Stimulated activated CD4-positive, alpha-beta T cell treated with anti-CD3 and anti-CD28 coated beads, Interleukin-1b, Interleukin-23, amount 100 ng/mL, for 24 hours (primary cell): ENCODE data around the gene KRTAP4-5.
"Not testable (repeated sequence)": the region's sequence is repeated elsewhere in the genome, so short reads cannot be mapped to it uniquely, and the experiment has no call there.

Experiments
- DNase-seq, 4 experiments: peaks; one replicate each; pipeline ENCODE4 v3.0.0-alpha.2; 2020; ENCODE audit warnings: low read depth in 4 of 4, low spot score in 1 of 4

KRTAP4-5 gene

GRCh38 chr17:41149652-41149985 lies at the start of gene KRTAP4-5:
Gene KRTAP4-5 (minus strand): TSS chr17:41149825. CDS start chr17:41149767, 58 bp downstream.
- DNase-seq, result no peak

DNA sequence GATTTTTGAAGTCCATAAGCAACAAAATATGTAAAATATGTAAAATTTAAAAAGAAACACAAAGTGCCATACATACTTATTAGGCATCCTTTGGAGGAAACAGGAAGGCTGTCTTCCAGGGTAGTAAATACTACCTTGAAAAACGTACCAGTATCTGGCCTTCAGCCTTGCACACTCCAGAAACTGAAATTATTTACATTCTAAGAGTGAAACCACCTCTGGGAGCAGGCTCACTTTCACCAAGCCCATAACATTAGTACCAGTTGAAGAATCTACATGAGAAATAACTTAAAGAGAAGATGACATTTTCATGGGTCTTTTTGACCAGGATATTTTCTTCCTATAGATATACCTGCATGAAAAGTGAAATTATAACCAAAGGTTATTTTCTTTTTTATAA lies 46.4 kb upstream of the KRTAP4-5 start:
- no peak for DNase-seq

GRCh38 chr17:41190328-41190727 lies 40.7 kb upstream of the KRTAP4-5 start:
- DNase-seq, result no peak

GRCh38 chr17:41189837-41190318 lies 40.3 kb upstream of the KRTAP4-5 start, which contains the start of gene KRTAP9-1:
Gene KRTAP9-1 (plus strand): TSS chr17:41189887. CDS start chr17:41189887, 0 bp downstream.
- DNase-seq, result not testable (repeated sequence)

GRCh38 chr17:41186872-41187271 lies 37.2 kb upstream of the KRTAP4-5 start:
- no peak for DNase-seq

DNA sequence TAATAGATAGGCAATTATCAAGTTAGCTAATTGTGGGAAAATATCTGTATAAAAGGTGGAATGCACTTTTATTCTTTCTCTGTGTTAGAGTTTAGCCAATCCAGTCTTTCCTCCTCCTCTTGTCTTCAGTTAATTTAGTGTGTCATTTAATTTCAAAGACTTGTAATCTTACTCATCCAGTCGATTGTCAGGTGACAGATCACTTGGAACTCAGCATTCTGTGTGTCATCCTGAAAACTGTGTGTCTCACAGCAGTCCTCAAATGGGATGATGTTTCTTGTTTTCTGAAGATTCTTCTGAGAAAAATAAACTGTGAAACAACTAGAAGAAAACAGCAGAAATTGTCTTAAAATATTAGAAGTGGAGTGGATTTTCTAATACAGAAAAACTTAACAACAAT lies 35.4 kb upstream of the KRTAP4-5 start:
- no peak for DNase-seq

DNA sequence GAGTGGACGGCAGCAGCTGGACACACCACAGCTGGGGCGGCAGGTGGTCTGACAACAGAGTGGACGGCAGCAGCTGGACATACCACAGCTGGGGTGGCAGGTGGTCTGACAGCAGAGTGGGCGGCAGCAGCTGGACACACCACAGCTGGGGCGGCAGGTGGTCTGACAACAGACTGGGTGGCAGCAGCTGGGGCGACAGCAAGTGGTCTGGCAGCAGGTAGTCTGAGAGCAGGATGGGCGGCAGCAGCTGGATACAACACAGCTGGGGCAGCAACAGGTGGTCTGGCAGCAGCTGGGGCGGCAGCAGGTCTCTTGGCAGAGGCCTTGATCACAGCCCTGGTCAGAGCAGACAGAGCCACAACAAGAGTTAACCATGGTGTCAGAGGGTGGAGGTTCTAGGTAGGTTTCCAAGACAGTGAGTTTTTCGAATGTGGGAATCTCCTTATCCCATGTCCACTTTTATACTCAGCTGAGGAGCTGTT lies 34.9 kb upstream of the KRTAP4-5 start, which contains the start of gene KRTAP4-1:
Gene KRTAP4-1 (minus strand): TSS at position 432 of the 482 bp plus-strand sequence. CDS start 57 bp downstream, at position 375.
- DNase-seq, result no peak

DNA sequence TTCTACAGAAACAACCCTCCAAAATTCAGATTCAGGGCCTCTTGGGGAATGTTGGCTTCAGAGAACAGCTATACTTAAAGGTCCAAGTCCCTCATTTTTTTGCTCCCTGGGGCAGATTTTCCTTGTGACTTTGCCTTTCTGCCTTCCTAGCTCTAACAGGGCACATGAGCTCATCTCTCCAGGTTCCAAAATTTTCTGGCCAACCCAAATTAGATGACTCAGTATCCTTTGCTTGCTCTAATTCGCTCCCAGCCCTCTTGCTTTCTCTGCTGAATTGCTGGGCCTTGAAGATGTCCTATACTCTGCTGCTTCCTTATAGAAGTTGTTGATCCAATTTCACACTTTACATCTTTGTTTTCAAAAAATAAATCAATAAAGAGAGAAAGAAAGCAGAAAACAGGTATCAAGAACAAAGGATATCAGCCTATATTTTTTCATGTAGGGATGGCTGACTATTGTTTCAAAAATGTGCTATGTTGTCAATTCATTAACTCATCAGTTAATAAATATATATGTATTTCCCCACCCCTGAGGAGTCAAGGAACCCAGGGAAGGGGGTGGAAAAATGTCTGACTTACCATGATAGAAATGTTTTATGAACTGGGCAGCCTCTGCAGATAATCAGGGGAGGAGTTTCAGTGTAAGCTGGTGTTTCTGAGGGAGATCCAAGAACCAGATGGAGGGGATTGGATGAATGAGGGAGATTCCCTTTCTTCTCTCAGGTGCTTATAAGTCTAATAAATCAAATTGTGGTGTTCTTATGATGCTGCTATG lies 29.4 kb upstream of the KRTAP4-5 start:
- no peak for DNase-seq

- no peak for DNase-seq
These were observed 28.7 kb upstream of the KRTAP4-5 start for GRCh38 chr17:41178341-41178740.

DNA sequence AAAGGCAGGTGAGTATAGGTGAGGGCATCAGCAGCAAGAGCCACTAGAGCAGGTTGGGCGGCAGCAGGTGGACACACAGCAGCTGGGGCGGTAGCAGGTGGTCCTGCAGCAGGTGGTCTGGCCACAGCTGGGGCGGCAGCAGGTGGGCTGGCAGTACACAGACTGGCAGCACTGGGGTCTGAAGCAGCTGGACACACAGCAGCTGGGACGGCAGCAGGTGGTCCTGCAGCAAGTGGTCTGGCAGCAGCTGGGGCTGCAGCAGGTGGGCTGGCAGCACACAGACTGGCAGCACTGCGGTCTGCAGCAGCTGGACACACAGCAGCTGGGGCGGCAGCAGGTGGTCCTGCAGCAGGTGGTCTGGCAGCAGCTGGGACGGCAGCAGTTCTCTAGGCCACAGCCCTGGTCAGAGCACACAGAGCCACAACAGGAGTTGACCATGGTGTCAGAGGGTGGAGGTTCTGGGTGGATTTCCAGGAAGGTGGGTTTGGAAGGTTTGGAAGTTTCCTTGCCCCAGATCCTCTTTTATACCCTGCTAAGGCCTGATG lies 28.2 kb upstream of the KRTAP4-5 start, which contains the start of gene KRTAP4-2:
Gene KRTAP4-2 (minus strand): TSS at position 495 of the 545 bp plus-strand sequence. CDS start 57 bp downstream, at position 438.
- no peak for DNase-seq

DNA sequence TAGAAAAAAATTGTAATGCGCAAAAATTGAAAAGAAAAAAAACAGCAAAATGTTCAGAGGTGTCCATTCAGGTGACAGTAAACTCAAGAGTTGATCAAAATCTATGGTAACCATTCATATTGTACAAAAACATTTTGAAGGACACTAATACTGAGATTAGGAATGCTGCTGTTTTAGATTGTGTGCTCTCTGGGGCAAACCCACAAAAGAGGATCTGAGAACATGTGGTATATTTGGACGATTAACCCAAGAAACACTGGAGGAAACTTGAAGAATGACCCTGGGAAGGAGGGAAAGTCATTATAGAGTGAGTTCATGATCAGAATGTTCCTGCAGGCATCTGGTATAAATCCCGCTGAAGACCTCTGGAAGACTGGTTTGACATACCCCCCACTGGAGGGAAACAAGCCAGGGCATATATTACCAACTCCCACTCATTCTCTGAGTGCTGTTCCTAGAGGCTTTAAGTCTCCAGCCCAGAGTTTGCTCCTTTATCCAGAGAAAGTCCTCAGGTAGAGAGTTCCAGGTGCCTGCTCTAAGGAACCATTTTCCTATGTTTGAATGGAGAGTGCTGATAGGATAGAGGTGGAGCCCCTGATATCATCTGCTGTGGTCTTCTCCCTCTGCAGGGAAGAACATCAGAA lies 27.2 kb upstream of the KRTAP4-5 start:
- DNase-seq, result no peak

- no peak for DNase-seq
These were observed 22.3 kb upstream of the KRTAP4-5 start for GRCh38 chr17:41171886-41172285.

DNA sequence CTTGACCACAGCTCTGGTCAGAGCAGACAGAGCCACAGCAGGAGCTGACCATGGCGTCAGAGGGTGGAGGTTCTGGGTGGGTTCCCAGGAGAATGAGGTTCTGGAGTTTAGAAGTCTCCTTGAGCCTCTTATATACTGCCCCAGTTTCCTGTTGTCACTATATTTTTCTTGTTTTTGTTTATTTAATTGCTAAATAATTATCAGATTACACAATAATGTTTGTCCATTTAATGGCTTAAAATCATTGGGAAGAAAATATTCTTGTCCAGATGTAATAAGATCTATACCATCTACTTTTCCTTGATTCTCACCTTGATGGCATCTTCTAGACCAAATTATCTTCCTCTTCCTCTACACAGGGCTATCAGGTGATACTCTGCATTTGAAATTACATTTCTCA lies 18.5 kb upstream of the KRTAP4-5 start, which contains the start of gene KRTAP4-3:
Gene KRTAP4-3 (minus strand): TSS at position 101 of the 400 bp plus-strand sequence. CDS start 49 bp downstream, at position 52.
- no peak for DNase-seq

- DNase-seq, result no peak
These were observed 17.9 kb upstream of the KRTAP4-5 start for GRCh38 chr17:41167561-41167960.

GRCh38 chr17:41163828-41164227 lies 14.2 kb upstream of the KRTAP4-5 start:
- DNase-seq, result no peak

GRCh38 chr17:41160648-41161047 lies 11.0 kb upstream of the KRTAP4-5 start, which contains the start of gene KRTAP4-4:
Gene KRTAP4-4 (minus strand): TSS chr17:41160748. CDS start chr17:41160691, 57 bp downstream.
- no peak for DNase-seq

GRCh38 chr17:41160190-41160589 lies 10.6 kb upstream of the KRTAP4-5 start:
- not testable (repeated sequence) for DNase-seq

GRCh38 chr17:41153856-41154255 lies 4.2 kb upstream of the KRTAP4-5 start:
- no peak for DNase-seq

DNA sequence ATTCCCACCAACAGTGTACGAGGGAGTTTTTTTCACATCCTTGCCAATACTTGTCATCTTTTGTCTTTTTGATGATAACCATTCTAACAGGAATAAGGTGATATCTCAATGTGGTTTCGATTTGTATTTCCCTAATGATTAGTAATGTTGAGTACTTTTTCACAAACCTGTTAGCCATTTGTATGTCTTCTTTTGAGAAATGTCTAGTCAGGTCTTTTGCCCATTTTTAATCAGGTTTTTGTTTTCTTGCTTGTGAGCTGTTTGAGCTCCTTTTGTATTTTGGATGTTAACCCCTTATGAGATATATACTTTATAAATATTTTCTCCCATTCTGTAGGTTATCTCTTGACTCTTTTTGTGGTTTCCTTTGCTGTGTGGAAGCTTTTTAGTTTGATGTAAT lies 1.9 kb upstream of the KRTAP4-5 start:
- DNase-seq, result no peak

GRCh38 chr17:41150026-41150425 lies 401 bp upstream of the KRTAP4-5 start:
- no peak for DNase-seq

DNA sequence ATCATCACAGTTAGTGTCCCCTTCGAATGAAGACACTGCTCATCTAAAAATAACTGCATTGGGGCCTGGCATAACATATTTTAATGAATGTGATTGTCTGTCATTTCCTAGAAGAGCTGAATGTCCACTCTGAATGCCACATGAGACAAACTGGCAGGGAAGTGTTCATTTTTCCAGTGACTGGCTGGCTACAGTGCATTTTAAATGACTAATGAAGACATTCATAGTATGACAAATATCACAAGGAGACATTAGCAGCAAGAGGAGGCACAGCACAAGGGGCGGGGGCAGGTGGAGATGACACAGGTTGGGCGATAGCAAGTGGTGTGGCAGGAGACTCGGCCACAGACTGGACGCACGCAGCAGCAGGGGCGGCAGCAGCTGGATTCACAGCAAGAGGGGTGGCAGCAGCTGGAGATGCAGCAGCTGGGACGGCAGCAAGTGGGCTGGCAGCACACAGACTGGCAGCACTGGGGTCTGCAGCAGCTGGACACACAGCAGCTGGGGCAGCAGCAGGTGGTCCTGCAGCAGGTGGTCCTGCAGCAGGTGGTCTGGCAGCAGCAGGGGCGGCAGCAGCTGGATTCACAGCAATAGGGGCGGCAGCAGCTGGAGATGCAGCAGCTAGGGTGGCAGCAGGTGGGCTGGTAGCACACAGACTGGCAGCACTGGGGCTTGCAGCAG lies 514 bp downstream of the KRTAP4-5 start:
- not testable (repeated sequence) for DNase-seq
